Measurements from ENCODE around the gene CATSPERE. TPM values are rescaled to one million over a fixed set of nuclear protein-coding genes. Genes with fewer than 3 reads are reported as not detected.

The CATSPERE gene
- total and polyA plus RNA-seq, 9 of the 15 experiments (the other 6 are each of a cell fraction or from before 2014, with no cell fraction given) = 0.06 to 0.16 (median 0.09) TPM; not detected in 3

GRCh38 chr1:244450597-244451538 lies 10.2 kb upstream of the CATSPERE start:
- CTCF ChIA-PET (ENCODE audit: low intra/inter-chr PET ratio) = interaction anchor here (1.2 kb wide), 1 partner anchor 177 kb away, joined by 3 read pairs; no protein-coding TSS in a partner anchor
- Histone ChIP-seq H3K4me3 (peak overlapping the region; percentile 72), H3K27ac (ENCODE audit: extremely low read depth, low read depth, low read length) (peak overlapping the region; percentile 87), H2AFZ (ENCODE audit: low read depth, low read length) (peak overlapping the region; percentile 75), H3K36me3 (ENCODE audit: control insufficient read depth, insufficient read depth, low read length) (peaks cover 42% of the 10 kb centered on the region), H3K4me2 (ENCODE audit: insufficient read depth, low read length) (peak overlapping the region; percentile 89), H3K9ac (ENCODE audit: insufficient read depth in 1 of 2, low read depth in 2 of 2, low read length in 2 of 2) (peak overlapping the region; percentile 84 to 99), H4K20me1 (replicated peaks; ENCODE audit: control insufficient read depth, insufficient read depth, low read length) (no peaks in the 10 kb centered on the region), H3K79me2 (ENCODE audit: control insufficient read depth, insufficient read depth, low read length) (peaks cover 58% of the 10 kb centered on the region), H3K27me3 (ENCODE audit: control insufficient read depth in 2 of 2, insufficient read depth in 2 of 2, low read length in 2 of 2) (no peaks in the 10 kb centered on the region), H3K9me3 (replicated peaks; ENCODE audit: control insufficient read depth, insufficient read depth, low read depth, low read length) (peaks cover 8% of the 10 kb centered on the region), H3K4me1 (replicated peaks in 1 of 2; ENCODE audit: control insufficient read depth in 2 of 2, insufficient read depth in 2 of 2, low read length in 2 of 2) (peaks cover 9 to 21% of the 10 kb centered on the region in 2 experiments; a peak in 4 of 5 replicates), H3K9me1 (ENCODE audit: control insufficient read depth, insufficient read depth, low read length) (no peaks in the 10 kb centered on the region)
- FAIRE-seq (peak; percentile 48), DNase-seq (ENCODE audit: extremely low read depth in 1 of 4, low spot score in 3 of 4) (peak; percentile 44 to 83 (median 62)), ATAC-seq (peak; percentile 59)
- in situ Hi-C loops (cut with MboI) = no loop called here
- 1% methylated on average over 41 of the region's 41 CpGs for WGBS (ENCODE audit: insufficient coverage, low coverage, missing lambda C conversion rate)
- BruUV-seq (replicated peaks) = no TSS peak
- POLR2A ChIA-PET = interaction anchor here (0.6 to 1.3 kb wide), 4 partner anchors 31 to 208 kb away, joined by 3 to 6 read pairs (median 5); no protein-coding TSS in a partner anchor
- intact Hi-C loops (cut with micrococcal nuclease) = loop anchor here (1.0 to 5.0 kb wide), 4 partner anchors 84 to 202 kb away; partner anchors contain the start of gene DESI2
- TF ChIP-seq MEF2A (IDR thresholded peaks at IDR 0.05; ENCODE audit: control insufficient read depth, low read depth, low read length) (no peak), RBM15 (IDR thresholded peaks at IDR 0.05; ENCODE audit: insufficient read depth, low read length) (no peak), ZBTB7A (IDR thresholded peaks at IDR 0.05; ENCODE audit: borderline replicate concordance, control insufficient read depth, low read depth, low read length) (peak; percentile 82; the same call in 1 of the 2 replicates), ZBTB2 (IDR thresholded peaks at IDR 0.05) (no peak; the same call in 1 of the 2 replicates), ZNF408 (CRISPR knock-in tag; IDR thresholded peaks at IDR 0.05; ENCODE audit: low read depth) (no peak), ZNF592 (IDR thresholded peaks at IDR 0.05) (peak; percentile 62; the same call in 1 of the 2 replicates), EGR1 (conservative IDR thresholded peaks at IDR 0.05) (peak; percentile 41; the same call in 1 of the 2 replicates), BCL6 (CRISPR knock-in tag; IDR thresholded peaks at IDR 0.05) (no peak), GMEB1 (CRISPR knock-in tag; IDR thresholded peaks at IDR 0.05) (0 out of 2 replicates have a peak, but pooled peaks have one; percentile 9)
- TF ChIP-seq, protein P1, sequence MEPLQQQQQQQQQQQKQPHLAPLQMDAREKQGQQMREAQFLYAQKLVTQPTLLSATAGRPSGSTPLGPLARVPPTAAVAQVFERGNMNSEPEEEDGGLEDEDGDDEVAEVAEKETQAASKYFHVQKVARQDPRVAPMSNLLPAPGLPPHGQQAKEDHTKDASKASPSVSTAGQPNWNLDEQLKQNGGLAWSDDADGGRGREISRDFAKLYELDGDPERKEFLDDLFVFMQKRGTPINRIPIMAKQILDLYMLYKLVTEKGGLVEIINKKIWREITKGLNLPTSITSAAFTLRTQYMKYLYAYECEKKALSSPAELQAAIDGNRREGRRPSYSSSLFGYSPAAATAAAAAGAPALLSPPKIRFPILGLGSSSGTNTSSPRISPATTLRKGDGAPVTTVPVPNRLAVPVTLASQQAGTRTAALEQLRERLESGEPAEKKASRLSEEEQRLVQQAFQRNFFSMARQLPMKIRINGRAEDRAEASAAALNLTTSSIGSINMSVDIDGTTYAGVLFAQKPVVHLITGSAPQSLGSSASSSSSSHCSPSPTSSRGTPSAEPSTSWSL (CRISPR knock-in tag; IDR thresholded peaks at IDR 0.05; ENCODE audit: borderline replicate concordance) = no peak
